ENCODE results near the gene OSMR. TPM values are rescaled to one million over a fixed set of nuclear protein-coding genes. Genes with fewer than 3 reads are reported as not detected.

The OSMR gene
- total and polyA plus RNA-seq, 2 experiments from 2014 or later = 37.3 to 52.5 TPM

DNA sequence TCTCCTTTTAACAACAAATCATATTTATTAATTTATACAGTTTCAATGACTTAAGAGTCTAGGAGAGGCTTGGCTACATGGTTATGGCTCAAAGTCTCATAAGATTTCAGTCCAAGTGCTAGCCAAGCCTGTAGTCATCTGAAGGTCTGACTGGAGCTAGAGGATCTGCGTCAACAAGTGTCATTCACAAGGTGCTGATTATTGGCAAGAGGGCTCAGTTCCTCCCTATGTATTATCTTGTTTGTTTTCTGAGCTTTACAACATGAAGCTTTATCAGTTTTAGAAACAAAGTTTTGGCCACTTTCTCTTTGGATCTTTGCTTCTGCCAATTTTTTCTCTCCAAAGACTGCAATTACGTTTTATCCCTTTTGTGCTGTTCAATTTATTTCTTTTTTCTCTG, 133.7 kb downstream of the OSMR start:
- Histone ChIP-seq H3K4me3 (no peak overlapping the region), H3K27ac (no peak overlapping the region), H3K9me2 (ENCODE audit: insufficient read depth) (no peaks in the 10 kb centered on the region), H4K20me1 (ENCODE audit: insufficient read depth) (no peaks in the 10 kb centered on the region), H3K36me3 (ENCODE audit: low read depth) (0 out of 2 replicates have a peak, but pooled peaks cover 5% of the 10 kb centered on the region), H3F3A (ENCODE audit: insufficient read depth) (no peaks in the 10 kb centered on the region), H3K9ac (no peak overlapping the region), H3K4me2 (ENCODE audit: unreplicated experiment) (no peak overlapping the region), H3K27me3 (replicated peaks; ENCODE audit: insufficient read depth) (no peaks in the 10 kb centered on the region), H3K9me3 (ENCODE audit: low read depth) (no peaks in the 10 kb centered on the region), H2AFZ (no peak overlapping the region), H3K4me1 (ENCODE audit: insufficient read depth) (no peaks in the 10 kb centered on the region), H3K79me2 (ENCODE audit: insufficient read depth) (no peaks in the 10 kb centered on the region)
- TF ChIP-seq EZH2 (IDR thresholded peaks at IDR 0.05; ENCODE audit: insufficient read depth, poor library complexity, severe bottlenecking) (no peak), EZH2phosphoT487 (IDR thresholded peaks at IDR 0.05; ENCODE audit: insufficient read depth, low read depth) (no peak)
- in situ Hi-C loops (cut with MboI) = loop anchor here (25.0 kb wide), 1 partner anchor 308 kb away; no protein-coding TSS in a partner anchor
- no peak for DNase-seq
- WGBS, 2 experiments (ENCODE audit: low coverage in 1 of 2, low lambda C conversion rate in 2 of 2, missing lambda C conversion rate in 2 of 2) = 96% methylated on average over 2 of the region's 2 CpGs

Other genes starting within 250 kb of the OSMR start
- gene RICTOR, start 228.4 kb downstream of the OSMR start, total RNA-seq (2014; rRNA removed; shearing (Covaris generic)) = 12.5 and 17.2 TPM in 2 replicates
- 5.2 and 5.7 TPM in 2 replicates for gene RICTOR, start 228.4 kb downstream of the OSMR start, polyA plus RNA-seq (2016; fragmentation: Nextera tagmentation; extraction: Ambion mirVana)

Data from GM23248 (cell line).